ENCODE measurements around the gene TAOK1. TPM values are rescaled to one million over a fixed set of nuclear protein-coding genes. Genes with fewer than 3 reads are reported as not detected.
A peak's percentile ranks its signal among the peaks of the same experiment; 100 is the strongest.

Gene TAOK1
- total RNA-seq, 2 experiments from 2014 or later: 41.8 to 58.7 TPM

GRCh38 chr17:29565643-29566472, 175.7 kb downstream of the TAOK1 start:
- Mint-ChIP-seq H3K4me1 (peaks cover 46% of the 10 kb centered on the region), H3K27me3 (no peaks in the 10 kb centered on the region), H3K9me3 (ENCODE audit: low read depth) (no peaks in the 10 kb centered on the region), H3K4me3 (peak overlapping the region; percentile 95), H3K27ac (peak overlapping the region; percentile 95), H3K36me3 (peaks cover 21% of the 10 kb centered on the region)
- DNase-seq: peak; percentile 81
- CTCF ChIA-PET: interaction anchor here (0.6 to 24.4 kb wide), 16 partner anchors 8 to 493 kb away, joined by 3 to 458 read pairs (median 4); partner anchors contain the start of gene CORO6
- ATAC-seq: peak; percentile 21

DNA sequence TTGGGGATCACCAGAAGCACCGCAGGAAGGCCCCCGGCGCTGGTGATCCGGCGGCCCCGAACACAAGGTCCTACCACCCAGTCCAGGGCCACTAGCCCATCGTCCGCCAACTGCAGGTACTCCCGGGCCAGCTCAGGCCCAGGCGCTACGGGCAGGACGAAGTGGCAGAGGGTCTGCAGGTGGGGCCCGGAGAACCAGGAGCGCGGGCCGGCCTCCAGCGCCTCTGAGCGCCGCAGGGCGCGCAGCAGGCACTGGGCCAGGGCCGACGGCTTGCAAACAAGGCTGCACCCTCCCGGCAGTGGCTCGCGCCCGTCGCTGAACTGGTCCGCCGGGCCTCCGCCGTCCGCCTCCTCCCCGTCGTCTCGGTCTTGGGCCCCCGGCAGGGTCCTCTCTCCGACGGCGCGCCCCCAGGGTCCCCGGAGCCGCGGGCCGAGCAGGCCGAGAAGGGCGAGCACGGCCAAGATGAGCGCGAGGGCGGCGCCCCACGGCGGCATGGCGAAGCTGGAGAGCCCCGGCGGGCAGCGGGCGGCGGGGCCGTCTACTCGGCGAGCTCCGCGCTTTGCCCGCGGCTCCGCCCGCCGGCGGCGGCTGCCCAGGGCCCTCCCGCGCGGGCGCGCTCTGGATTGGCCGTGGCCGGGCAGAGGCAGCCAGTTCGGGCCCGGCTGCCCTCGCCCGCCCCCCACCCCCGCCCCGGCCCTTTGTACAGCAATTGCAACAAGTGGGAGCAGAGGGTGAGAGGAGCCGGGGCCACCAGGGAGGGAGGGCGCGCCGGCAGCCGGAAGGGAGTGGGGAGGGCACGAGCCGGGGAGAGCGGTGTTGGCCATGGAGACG, 176.5 kb downstream of the TAOK1 start, which contains the start of gene ABHD15:
Gene ABHD15 (minus strand): TSS at position 565 of the 831 bp plus-strand sequence. CDS start 71 bp downstream, at position 494.
- Mint-ChIP-seq H3K27ac (peak within 1 kb of the TSS; percentile 95), H3K36me3 (peaks cover 21% of the 10 kb centered on the region), H3K9me3 (ENCODE audit: low read depth) (no peaks in the 10 kb centered on the region), H3K4me3 (peak within 1 kb of the TSS; percentile 95), H3K27me3 (no peaks in the 10 kb centered on the region), H3K4me1 (peaks cover 44% of the 10 kb centered on the region)
- ATAC-seq: peak; percentile 48
- DNase-seq: peak; percentile 78
- CTCF ChIA-PET: interaction anchor here (0.6 to 24.4 kb wide), 17 partner anchors 9 to 418 kb away, joined by 3 to 458 read pairs (median 5); partner anchors contain the start of gene CORO6

DNA sequence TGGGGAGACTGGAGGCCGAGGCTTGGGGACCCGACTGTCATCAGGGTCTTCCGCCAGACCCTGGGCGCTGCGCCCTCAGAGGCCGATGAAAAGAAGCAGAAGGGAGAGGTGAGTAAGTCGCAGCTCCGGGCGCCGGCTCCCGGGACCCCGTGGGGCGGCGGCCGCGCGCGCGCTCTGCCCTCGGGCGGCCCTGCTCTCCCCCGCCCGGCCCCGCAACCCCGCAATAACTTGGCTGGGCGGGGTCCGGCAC, 177.1 kb downstream of the TAOK1 start:
- no peaks in the 10 kb centered on the region for H3K9me3 Mint-ChIP-seq (ENCODE audit: low read depth)
- ATAC-seq (peak; percentile 8), DNase-seq (no peak)
- H3K36me3 Mint-ChIP-seq: peaks cover 17% of the 10 kb centered on the region
- H3K4me1 Mint-ChIP-seq: peaks cover 38% of the 10 kb centered on the region
- CTCF ChIA-PET: interaction anchor here (0.6 to 24.4 kb wide), 13 partner anchors 8 to 418 kb away, joined by 3 to 458 read pairs (median 8); partner anchors contain the start of gene CORO6
- H3K27me3 Mint-ChIP-seq: no peaks in the 10 kb centered on the region
- peak overlapping the region; percentile 95 for H3K4me3 Mint-ChIP-seq
- H3K27ac Mint-ChIP-seq: peak overlapping the region; percentile 90

GRCh38 chr17:29567554-29568330, 177.6 kb downstream of the TAOK1 start:
- peak; percentile 67 for ATAC-seq
- Mint-ChIP-seq H3K9me3 (ENCODE audit: low read depth) (no peaks in the 10 kb centered on the region), H3K4me1 (peaks cover 33% of the 10 kb centered on the region), H3K27ac (peak overlapping the region; percentile 91), H3K27me3 (no peaks in the 10 kb centered on the region), H3K36me3 (peaks cover 14% of the 10 kb centered on the region), H3K4me3 (peak overlapping the region; percentile 95)
- peak; percentile 90 for DNase-seq
- CTCF ChIA-PET: interaction anchor here (0.6 to 24.4 kb wide), 16 partner anchors 8 to 419 kb away, joined by 3 to 458 read pairs (median 4); partner anchors contain the start of genes CORO6, MYO18A and TAOK1

DNA sequence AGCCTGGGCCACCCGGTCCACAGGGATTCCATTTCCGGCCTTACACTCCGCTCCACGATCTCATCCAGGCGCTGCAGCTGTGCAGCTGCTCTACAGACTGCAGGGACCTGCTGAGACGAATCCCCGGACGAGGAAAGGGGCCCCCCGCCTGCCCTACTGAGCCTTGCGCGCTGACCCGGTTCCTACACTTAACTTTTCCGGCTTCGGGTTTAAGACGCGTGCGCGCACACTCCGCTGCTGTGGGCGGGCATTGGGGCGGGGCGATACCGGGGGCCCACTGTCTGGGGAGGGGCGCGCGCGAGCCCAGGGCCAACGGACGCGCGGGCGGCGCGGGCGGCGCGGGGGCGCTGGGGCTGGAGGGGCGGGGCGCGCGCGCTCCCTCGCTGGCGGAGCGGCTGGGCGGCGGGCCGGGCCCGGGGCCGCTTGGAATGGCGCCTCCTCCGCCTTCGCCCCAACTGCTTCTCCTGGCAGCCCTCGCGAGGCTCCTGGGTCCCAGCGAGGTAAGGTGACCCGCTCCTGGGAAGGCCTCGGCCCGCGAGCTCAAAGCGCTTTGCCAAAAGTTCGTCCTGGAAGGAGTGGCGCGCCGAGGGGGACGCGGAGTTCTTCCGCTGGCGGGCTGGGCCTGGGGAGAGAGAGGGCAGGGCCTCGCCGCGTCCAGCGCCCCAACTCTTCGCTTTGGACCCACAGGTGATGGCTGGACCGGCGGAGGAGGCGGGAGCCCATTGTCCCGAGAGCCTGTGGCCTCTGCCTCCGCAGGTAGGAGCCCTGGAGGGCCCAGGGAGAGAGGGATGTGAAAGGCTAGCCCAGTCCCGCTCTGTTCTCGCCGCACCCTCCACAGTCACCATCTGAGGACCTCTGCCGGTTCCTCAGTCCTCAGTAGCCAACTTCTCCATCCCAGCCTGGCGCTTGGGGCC, 178.4 kb downstream of the TAOK1 start, which contains the start of gene TP53I13:
Gene TP53I13 (plus strand): TSS at position 371 of the 914 bp plus-strand sequence. CDS start 58 bp downstream, at position 429.
- Mint-ChIP-seq H3K27me3 (no peaks in the 10 kb centered on the region), H3K36me3 (peaks cover 10% of the 10 kb centered on the region), H3K27ac (peak within 1 kb of the TSS; percentile 91), H3K4me3 (peak within 1 kb of the TSS; percentile 95), H3K4me1 (peaks cover 29% of the 10 kb centered on the region), H3K9me3 (ENCODE audit: low read depth) (no peaks in the 10 kb centered on the region)
- ATAC-seq (peak; percentile 61), DNase-seq (peak; percentile 92)
- CTCF ChIA-PET: interaction anchor here (0.7 to 24.4 kb wide), 13 partner anchors 11 to 389 kb away, joined by 3 to 458 read pairs (median 4); partner anchors contain the start of genes CORO6, MYO18A and TAOK1

GRCh38 chr17:29569245-29569950, 179.2 kb downstream of the TAOK1 start:
- CTCF ChIA-PET: interaction anchor here (1.2 to 24.4 kb wide), 7 partner anchors 13 to 199 kb away, joined by 3 to 458 read pairs (median 38); partner anchors contain the start of genes ANKRD13B and CORO6
- H3K9me3 Mint-ChIP-seq (ENCODE audit: low read depth): no peaks in the 10 kb centered on the region
- peaks cover 22% of the 10 kb centered on the region for H3K4me1 Mint-ChIP-seq
- ATAC-seq (no peak), DNase-seq (no peak)
- no peaks in the 10 kb centered on the region for H3K27me3 Mint-ChIP-seq
- H3K27ac Mint-ChIP-seq: peak overlapping the region; percentile 64
- peak overlapping the region; percentile 95 for H3K4me3 Mint-ChIP-seq
- peaks cover 10% of the 10 kb centered on the region for H3K36me3 Mint-ChIP-seq

GRCh38 chr17:29570521-29570920, 180.4 kb downstream of the TAOK1 start:
- H3K4me3 Mint-ChIP-seq: peak overlapping the region; percentile 8
- peaks cover 15% of the 10 kb centered on the region for H3K4me1 Mint-ChIP-seq
- H3K9me3 Mint-ChIP-seq (ENCODE audit: low read depth): no peaks in the 10 kb centered on the region
- peak; percentile 36 for DNase-seq
- H3K36me3 Mint-ChIP-seq: peaks cover 12% of the 10 kb centered on the region
- CTCF ChIA-PET: interaction anchor here (0.7 to 24.4 kb wide), 7 partner anchors 11 to 200 kb away, joined by 3 to 458 read pairs (median 8); partner anchors contain the start of genes ANKRD13B and CORO6
- ATAC-seq: no peak
- no peak overlapping the region for H3K27ac Mint-ChIP-seq
- no peaks in the 10 kb centered on the region for H3K27me3 Mint-ChIP-seq

DNA sequence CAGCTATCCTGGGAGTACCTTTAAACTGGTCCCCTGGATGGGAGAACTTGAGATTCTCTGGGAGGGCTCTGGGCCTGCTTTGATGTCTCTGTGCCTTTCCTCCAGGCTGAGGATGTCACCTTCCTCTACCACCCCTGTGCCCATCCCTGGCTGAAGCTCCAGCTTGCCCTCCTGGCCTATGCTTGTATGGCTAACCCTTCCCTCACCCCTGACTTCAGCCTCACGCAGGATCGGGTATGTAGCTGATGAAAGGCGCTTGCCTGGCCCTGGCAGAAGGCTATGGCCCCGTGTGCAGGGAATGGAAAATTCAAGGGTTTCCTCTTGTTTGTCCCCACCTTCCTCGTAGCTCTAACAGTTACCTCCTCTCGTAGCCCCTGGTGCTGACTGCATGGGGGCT, 181.3 kb downstream of the TAOK1 start:
- CTCF ChIA-PET: interaction anchor here (0.6 to 24.4 kb wide), 5 partner anchors 10 to 201 kb away, joined by 4 to 458 read pairs (median 13); partner anchors contain the start of genes ANKRD13B and CORO6
- H3K9me3 Mint-ChIP-seq (ENCODE audit: low read depth): no peaks in the 10 kb centered on the region
- no peak overlapping the region for H3K27ac Mint-ChIP-seq
- DNase-seq (no peak), ATAC-seq (no peak)
- H3K36me3 Mint-ChIP-seq: peaks cover 10% of the 10 kb centered on the region
- no peaks in the 10 kb centered on the region for H3K27me3 Mint-ChIP-seq
- H3K4me3 Mint-ChIP-seq: no peak overlapping the region
- peaks cover 10% of the 10 kb centered on the region for H3K4me1 Mint-ChIP-seq

DNA sequence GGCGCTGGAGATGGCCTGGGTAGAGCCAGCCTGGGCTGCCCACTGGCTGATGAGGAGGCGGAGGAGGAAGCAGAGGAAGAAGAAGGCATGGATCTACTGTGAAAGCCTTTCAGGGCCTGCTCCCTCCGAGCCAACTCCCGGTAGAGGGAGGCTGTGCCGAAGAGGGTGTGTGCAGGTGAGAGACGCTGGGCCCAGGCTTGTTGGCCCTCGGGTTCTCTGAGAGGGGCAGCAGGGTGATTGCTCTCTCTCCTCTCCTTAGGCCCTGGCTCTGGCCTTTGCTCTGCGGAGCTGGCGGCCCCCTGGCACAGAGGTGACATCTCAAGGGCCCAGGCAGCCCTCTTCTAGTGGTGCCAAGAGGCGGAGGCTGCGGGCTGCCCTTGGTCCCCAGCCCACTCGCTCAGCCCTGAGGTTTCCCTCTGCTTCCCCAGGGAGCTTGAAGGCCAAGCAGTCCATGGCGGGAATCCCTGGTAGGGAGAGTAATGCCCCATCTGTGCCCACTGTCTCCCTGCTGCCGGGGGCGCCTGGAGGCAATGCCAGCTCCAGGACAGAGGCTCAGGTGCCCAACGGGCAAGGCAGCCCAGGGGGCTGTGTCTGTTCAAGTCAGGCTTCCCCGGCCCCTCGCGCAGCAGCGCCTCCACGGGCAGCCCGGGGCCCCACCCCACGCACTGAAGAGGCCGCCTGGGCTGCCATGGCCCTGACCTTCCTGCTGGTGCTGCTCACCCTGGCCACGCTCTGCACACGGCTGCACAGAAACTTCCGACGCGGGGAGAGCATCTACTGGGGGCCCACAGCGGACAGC, 181.9 kb downstream of the TAOK1 start:
- Mint-ChIP-seq H3K9me3 (ENCODE audit: low read depth) (no peaks in the 10 kb centered on the region), H3K4me1 (peaks cover 10% of the 10 kb centered on the region), H3K4me3 (no peak overlapping the region), H3K27ac (no peak overlapping the region), H3K36me3 (peaks cover 10% of the 10 kb centered on the region), H3K27me3 (no peaks in the 10 kb centered on the region)
- DNase-seq (no peak), ATAC-seq (no peak)
- CTCF ChIA-PET: interaction anchor here (0.6 to 24.4 kb wide), 9 partner anchors 10 to 202 kb away, joined by 3 to 458 read pairs (median 11); partner anchors contain the start of genes ANKRD13B and CORO6

GRCh38 chr17:29572691-29573557, 182.8 kb downstream of the TAOK1 start:
- ATAC-seq (peak; percentile 43), DNase-seq (peak; percentile 73)
- no peak overlapping the region for H3K27ac Mint-ChIP-seq
- peaks cover 12% of the 10 kb centered on the region for H3K36me3 Mint-ChIP-seq
- no peaks in the 10 kb centered on the region for H3K9me3 Mint-ChIP-seq (ENCODE audit: low read depth)
- H3K27me3 Mint-ChIP-seq: no peaks in the 10 kb centered on the region
- CTCF ChIA-PET: interaction anchor here (0.9 to 24.4 kb wide), 9 partner anchors 9 to 433 kb away, joined by 3 to 458 read pairs (median 4); partner anchors contain the start of gene CORO6
- H3K4me1 Mint-ChIP-seq: peaks cover 10% of the 10 kb centered on the region
- no peak overlapping the region for H3K4me3 Mint-ChIP-seq
